DND-41 (cell line): ENCODE results near the gene ETNK2.

ENCODE experiments used
- ATAC-seq: fragments of 200-7000 bp; cut with Tn5 transposase; 3 replicates; pipeline ENCODE4 v1.9.1; 2021; ENCODE audit warnings: low read depth; ENCODE audit not compliant: insufficient read depth
- DNase-seq: peaks from one replicate; pipeline ENCODE4 v3.0.0-alpha.2; 2020
- H2AFZ ChIP-seq: 2 replicates; pipeline ENCODE4 v1.6.0; 2012; ENCODE audit warnings: low read depth, low read length
- H3K27ac ChIP-seq: 2 replicates; pipeline ENCODE4 v1.5.1; 2012; ENCODE audit warnings: low read length, inconsistent platforms
- H3K27me3 ChIP-seq: fragments of 200-600 bp; sonication (generic); 2 replicates; pipeline ENCODE4 v1.6.0; 2012; ENCODE audit warnings: low read length, mild to moderate bottlenecking, inconsistent platforms; ENCODE audit not compliant: insufficient read depth, poor library complexity
- H3K36me3 ChIP-seq: 2 replicates; pipeline ENCODE4 v1.5.1; 2012; ENCODE audit warnings: low read length, inconsistent platforms; ENCODE audit not compliant: insufficient read depth
- H3K4me1 ChIP-seq: 2 replicates; pipeline ENCODE4 v1.5.1; 2012; ENCODE audit warnings: mild to moderate bottlenecking, low read length; ENCODE audit not compliant: insufficient read depth
- H3K4me2 ChIP-seq: 2 replicates; pipeline ENCODE4 v1.6.0; 2012; ENCODE audit warnings: mild to moderate bottlenecking, moderate library complexity, low read length, inconsistent platforms; ENCODE audit not compliant: insufficient read depth
- H3K4me3 ChIP-seq, 2 experiments: fragments of 200-600 bp in 1 of 2; shearing (Covaris generic) in 1 of 2; 2 replicates each; pipeline ENCODE4 v1.5.1; 2012 to 2016; ENCODE audit warnings: inconsistent platforms in 2 of 2, low read length in 2 of 2, mild to moderate bottlenecking in 2 of 2, low read depth in 1 of 2, moderate library complexity in 1 of 2
- H3K79me2 ChIP-seq: 2 replicates; pipeline ENCODE4 v1.6.0; 2012; ENCODE audit warnings: low read length, inconsistent platforms; ENCODE audit not compliant: insufficient read depth
- H3K9ac ChIP-seq: 2 replicates; pipeline ENCODE4 v1.6.0; 2012; ENCODE audit warnings: low read depth, mild to moderate bottlenecking, inconsistent platforms, low read length, moderate library complexity
- H3K9me3 ChIP-seq: 2 replicates; pipeline ENCODE4 v1.5.1; 2012; ENCODE audit warnings: low read length, moderate library complexity, mild to moderate bottlenecking, inconsistent platforms; ENCODE audit not compliant: insufficient read depth, severe bottlenecking
- H4K20me1 ChIP-seq: 2 replicates; pipeline ENCODE4 v1.6.0; 2012; ENCODE audit warnings: low read length; ENCODE audit not compliant: insufficient read depth
- EZH2 ChIP-seq: IDR thresholded peaks from 3 replicates; pipeline ENCODE4 v1.6.1; 2012; ENCODE audit warnings: borderline replicate concordance, low read depth, mild to moderate bottlenecking, moderate library complexity, low read length, inconsistent platforms; ENCODE audit not compliant: severe bottlenecking
- TF ChIP-seq, protein P1 (sequence below): IDR thresholded peaks from 2 replicates; pipeline ENCODE4 v1.5.1; 2012; ENCODE audit warnings: borderline replicate concordance, low read length, moderate library complexity, mild to moderate bottlenecking; ENCODE audit not compliant: poor library complexity, severe bottlenecking; ENCODE audit errors: extremely low read depth

ETNK2 gene

GRCh38 chr1:204194771-204195170 is 42.9 kb upstream of the ETNK2 start:
- no peaks in the 10 kb centered on the region for H3K36me3 ChIP-seq
- H3K27ac ChIP-seq: no peak overlapping the region
- DNase-seq (peak; percentile 9), ATAC-seq (peak; percentile 40; the same call in 1 of the 3 replicates)
- H4K20me1 ChIP-seq: no peaks in the 10 kb centered on the region; the same call in 1 of the 2 replicates
- H2AFZ ChIP-seq: no peak overlapping the region
- no peaks in the 10 kb centered on the region for H3K79me2 ChIP-seq
- H3K4me2 ChIP-seq: no peak overlapping the region
- no peaks in the 10 kb centered on the region for H3K9me3 ChIP-seq
- no peak overlapping the region for H3K9ac ChIP-seq
- H3K4me3 ChIP-seq: no peak overlapping the region
- H3K27me3 ChIP-seq: peaks cover 25% of the 10 kb centered on the region
- TF ChIP-seq EZH2: no peak
- H3K4me1 ChIP-seq: peaks cover 3% of the 10 kb centered on the region

GRCh38 chr1:204194080-204194479 is 42.2 kb upstream of the ETNK2 start:
- Histone ChIP-seq H3K4me1 (peaks cover 3% of the 10 kb centered on the region), H3K4me3 (no peak overlapping the region), H3K79me2 (no peaks in the 10 kb centered on the region), H3K27ac (no peak overlapping the region), H2AFZ (no peak overlapping the region), H3K36me3 (no peaks in the 10 kb centered on the region), H3K9me3 (no peaks in the 10 kb centered on the region), H3K9ac (no peak overlapping the region), H4K20me1 (no peaks in the 10 kb centered on the region; the same call in 1 of the 2 replicates), H3K27me3 (peaks cover 31% of the 10 kb centered on the region), H3K4me2 (no peak overlapping the region)
- DNase-seq (no peak), ATAC-seq (no peak)
- TF ChIP-seq, protein P1, sequence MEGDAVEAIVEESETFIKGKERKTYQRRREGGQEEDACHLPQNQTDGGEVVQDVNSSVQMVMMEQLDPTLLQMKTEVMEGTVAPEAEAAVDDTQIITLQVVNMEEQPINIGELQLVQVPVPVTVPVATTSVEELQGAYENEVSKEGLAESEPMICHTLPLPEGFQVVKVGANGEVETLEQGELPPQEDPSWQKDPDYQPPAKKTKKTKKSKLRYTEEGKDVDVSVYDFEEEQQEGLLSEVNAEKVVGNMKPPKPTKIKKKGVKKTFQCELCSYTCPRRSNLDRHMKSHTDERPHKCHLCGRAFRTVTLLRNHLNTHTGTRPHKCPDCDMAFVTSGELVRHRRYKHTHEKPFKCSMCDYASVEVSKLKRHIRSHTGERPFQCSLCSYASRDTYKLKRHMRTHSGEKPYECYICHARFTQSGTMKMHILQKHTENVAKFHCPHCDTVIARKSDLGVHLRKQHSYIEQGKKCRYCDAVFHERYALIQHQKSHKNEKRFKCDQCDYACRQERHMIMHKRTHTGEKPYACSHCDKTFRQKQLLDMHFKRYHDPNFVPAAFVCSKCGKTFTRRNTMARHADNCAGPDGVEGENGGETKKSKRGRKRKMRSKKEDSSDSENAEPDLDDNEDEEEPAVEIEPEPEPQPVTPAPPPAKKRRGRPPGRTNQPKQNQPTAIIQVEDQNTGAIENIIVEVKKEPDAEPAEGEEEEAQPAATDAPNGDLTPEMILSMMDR: no peak
- no peak for TF ChIP-seq EZH2

DNA sequence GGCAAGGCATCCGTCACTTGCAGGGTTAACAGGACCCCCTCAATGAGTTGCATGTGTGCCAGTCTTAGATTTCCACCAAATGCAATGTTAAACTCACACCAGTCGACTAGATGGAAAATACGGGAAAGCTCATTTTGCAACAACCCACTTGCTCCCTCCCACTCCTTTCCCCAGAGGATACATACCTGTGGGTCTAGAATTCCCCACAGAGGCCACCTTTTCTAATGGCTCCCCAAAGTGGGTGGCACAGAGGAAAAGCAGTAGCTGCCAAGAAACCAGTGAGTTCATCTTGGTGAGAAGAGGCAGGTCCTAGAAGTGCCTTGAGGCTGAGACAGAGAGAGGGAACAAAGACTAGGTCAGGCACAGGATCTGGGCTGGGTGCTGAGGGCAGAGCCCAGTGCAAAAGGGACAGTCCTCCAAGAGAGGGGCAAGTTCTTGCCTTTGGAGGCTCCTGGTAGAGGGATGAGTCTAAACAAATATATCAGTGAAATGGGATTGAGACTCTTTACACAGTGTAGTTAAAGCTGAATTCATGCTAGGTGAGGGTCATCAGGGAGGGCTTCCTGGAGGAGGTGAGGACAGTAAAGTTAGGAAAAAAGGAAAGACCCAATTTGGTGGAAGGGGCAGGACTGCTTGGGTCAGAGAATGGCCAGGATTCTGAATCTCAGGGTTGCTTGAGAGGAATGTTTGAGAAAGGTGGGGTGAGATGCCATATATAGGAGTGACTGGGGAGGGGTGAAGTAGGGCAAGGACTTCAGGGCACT is 40.9 kb upstream of the ETNK2 start:
- no peaks in the 10 kb centered on the region for H4K20me1 ChIP-seq
- no peak overlapping the region for H3K4me3 ChIP-seq
- no peak for TF ChIP-seq EZH2
- H3K27me3 ChIP-seq: peaks cover 41% of the 10 kb centered on the region
- no peaks in the 10 kb centered on the region for H3K36me3 ChIP-seq
- H3K9me3 ChIP-seq: no peaks in the 10 kb centered on the region
- H3K9ac ChIP-seq: no peak overlapping the region
- DNase-seq (no peak), ATAC-seq (no peak)
- no peaks in the 10 kb centered on the region for H3K79me2 ChIP-seq
- no peak overlapping the region for H3K4me2 ChIP-seq
- no peak overlapping the region for H2AFZ ChIP-seq
- H3K4me1 ChIP-seq: peaks cover 3% of the 10 kb centered on the region
- no peak overlapping the region for H3K27ac ChIP-seq

DNA sequence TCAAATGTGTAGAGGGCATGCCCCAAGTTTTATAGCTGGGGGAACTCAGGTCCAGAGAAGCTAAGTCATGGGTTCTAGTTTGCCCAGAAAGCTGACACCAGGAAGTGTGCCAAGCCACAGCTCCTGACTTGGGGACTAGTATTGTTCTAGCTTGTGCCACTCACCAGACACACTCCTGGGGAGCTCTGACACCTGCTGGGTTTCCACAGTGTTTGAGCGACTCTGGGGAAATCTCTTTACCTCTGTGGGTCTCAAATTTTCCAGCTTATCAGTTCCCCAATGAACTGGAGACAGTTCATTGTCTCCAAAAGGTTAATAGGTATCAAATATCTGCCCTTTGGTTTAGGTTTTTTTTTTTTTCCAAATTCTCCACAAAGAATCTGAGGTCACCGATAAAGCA is 40.2 kb upstream of the ETNK2 start:
- TF ChIP-seq EZH2: no peak
- TF ChIP-seq, protein P1: no peak
- no peaks in the 10 kb centered on the region for H3K36me3 ChIP-seq
- no peaks in the 10 kb centered on the region for H3K79me2 ChIP-seq
- H2AFZ ChIP-seq: no peak overlapping the region
- peaks cover 3% of the 10 kb centered on the region for H3K4me1 ChIP-seq
- H4K20me1 ChIP-seq: no peaks in the 10 kb centered on the region
- no peak overlapping the region for H3K4me3 ChIP-seq
- H3K9ac ChIP-seq: no peak overlapping the region
- DNase-seq (no peak), ATAC-seq (no peak)
- peaks cover 41% of the 10 kb centered on the region for H3K27me3 ChIP-seq
- H3K27ac ChIP-seq: no peak overlapping the region
- H3K4me2 ChIP-seq: no peak overlapping the region
- H3K9me3 ChIP-seq: no peaks in the 10 kb centered on the region
